Upper lobe of right lung (tissue), 1 donor: ENCODE measurements around the gene LRIG1. TPM values are rescaled to one million over a fixed set of nuclear protein-coding genes. Genes with fewer than 3 reads are reported as not detected.
A peak's percentile ranks its signal among the peaks of the same experiment; 100 is the strongest.

Source experiments
- ATAC-seq: fragments of 200-7000 bp; cut with Tn5 transposase; one replicate; pipeline ENCODE4 v1.9.1; 2020; ENCODE audit warnings: mild to moderate bottlenecking, moderate library complexity
- DNase-seq: peaks from one replicate; pipeline ENCODE4 v3.0.0-alpha.2; 2020
- H3K27ac ChIP-seq: fragments of 200-600 bp; one replicate; pipeline ENCODE4 v1.8.0; 2022
- H3K27me3 ChIP-seq: fragments of 200-600 bp; one replicate; pipeline ENCODE4 v1.8.0; 2022; ENCODE audit warnings: mild to moderate bottlenecking
- H3K36me3 ChIP-seq: fragments of 200-600 bp; one replicate; pipeline ENCODE4 v1.8.0; 2022
- H3K4me1 ChIP-seq: fragments of 200-600 bp; one replicate; pipeline ENCODE4 v1.8.0; 2022
- H3K4me3 ChIP-seq: fragments of 200-600 bp; one replicate; pipeline ENCODE4 v1.8.0; 2022; ENCODE audit warnings: mild to moderate bottlenecking
- H3K9me3 ChIP-seq: fragments of 200-600 bp; one replicate; pipeline ENCODE4 v1.8.0; 2022
- intact Hi-C: fragments of 100-400 bp; cut with DNase I; formaldehyde crosslinking; loops from one replicate; pipeline ENCODE4 v1.11.0; 2022
- total RNA-seq: library from RNA; stranded (reverse); fragmentation: NEBNext Ultra II Directional; extraction: Animal tissue kit (Norgen Biotek cat#: 25700); gene quantifications from one replicate; pipeline ENCODE4 v1.2.1, GENCODE V29; 2021
- TF ChIP-seq, protein P1 (sequence below): fragments of 200-600 bp; IDR thresholded peaks from one replicate; pipeline ENCODE4 v1.8.0; 2022; ENCODE audit warnings: antibody characterized with exemption
- donor health status: DM: no; HTN: yes; CAD: no; lungs with severe emphysema.

Gene LRIG1
- total RNA-seq, 1 donor from 2014 or later, result 56.2 TPM

DNA sequence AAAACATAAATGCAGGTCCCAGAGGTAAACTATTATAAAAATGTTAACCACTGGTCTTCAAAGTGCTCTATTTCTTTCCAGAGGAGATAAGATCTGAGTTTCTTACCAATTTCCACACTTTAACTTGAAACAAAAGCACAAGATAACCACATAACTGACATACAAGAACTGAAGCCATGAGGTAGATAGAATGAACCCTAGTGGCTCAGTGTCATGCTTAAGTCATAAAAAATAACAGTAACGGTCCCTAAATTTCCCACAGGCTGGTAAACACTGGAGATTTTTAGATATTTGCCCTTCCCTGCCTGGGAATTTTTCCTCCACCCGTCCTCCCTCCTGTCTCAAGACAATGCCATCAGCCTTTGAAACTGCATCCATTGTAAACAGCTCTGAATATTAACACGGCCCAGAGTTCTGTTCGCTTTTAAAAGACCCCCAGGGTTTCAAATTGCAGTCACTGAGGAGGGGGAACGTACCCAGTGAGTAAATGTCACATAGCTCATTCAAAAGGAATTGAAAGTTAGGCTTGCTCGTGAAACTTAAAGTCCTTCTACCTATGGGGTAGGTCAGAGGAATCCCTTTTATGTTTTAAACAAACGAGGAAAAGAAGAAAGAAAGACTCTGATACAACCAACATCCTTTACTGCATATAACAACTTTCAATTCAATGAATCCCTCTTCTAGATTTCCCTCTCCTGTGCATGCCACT, 5.7 kb downstream of the LRIG1 start:
- Histone ChIP-seq H3K4me1 (peaks cover 80% of the 10 kb centered on the region), H3K4me3 (no peak overlapping the region), H3K36me3 (no peaks in the 10 kb centered on the region), H3K27me3 (no peaks in the 10 kb centered on the region), H3K27ac (peak overlapping the region; percentile 34), H3K9me3 (no peaks in the 10 kb centered on the region)
- TF ChIP-seq, protein P1, sequence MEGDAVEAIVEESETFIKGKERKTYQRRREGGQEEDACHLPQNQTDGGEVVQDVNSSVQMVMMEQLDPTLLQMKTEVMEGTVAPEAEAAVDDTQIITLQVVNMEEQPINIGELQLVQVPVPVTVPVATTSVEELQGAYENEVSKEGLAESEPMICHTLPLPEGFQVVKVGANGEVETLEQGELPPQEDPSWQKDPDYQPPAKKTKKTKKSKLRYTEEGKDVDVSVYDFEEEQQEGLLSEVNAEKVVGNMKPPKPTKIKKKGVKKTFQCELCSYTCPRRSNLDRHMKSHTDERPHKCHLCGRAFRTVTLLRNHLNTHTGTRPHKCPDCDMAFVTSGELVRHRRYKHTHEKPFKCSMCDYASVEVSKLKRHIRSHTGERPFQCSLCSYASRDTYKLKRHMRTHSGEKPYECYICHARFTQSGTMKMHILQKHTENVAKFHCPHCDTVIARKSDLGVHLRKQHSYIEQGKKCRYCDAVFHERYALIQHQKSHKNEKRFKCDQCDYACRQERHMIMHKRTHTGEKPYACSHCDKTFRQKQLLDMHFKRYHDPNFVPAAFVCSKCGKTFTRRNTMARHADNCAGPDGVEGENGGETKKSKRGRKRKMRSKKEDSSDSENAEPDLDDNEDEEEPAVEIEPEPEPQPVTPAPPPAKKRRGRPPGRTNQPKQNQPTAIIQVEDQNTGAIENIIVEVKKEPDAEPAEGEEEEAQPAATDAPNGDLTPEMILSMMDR, result no peak
- no peak for ATAC-seq
- DNase-seq, result no peak
- intact Hi-C loops, result loop anchor here (10.0 kb wide), 1 partner anchor 80 kb away; no protein-coding TSS in a partner anchor

DNA sequence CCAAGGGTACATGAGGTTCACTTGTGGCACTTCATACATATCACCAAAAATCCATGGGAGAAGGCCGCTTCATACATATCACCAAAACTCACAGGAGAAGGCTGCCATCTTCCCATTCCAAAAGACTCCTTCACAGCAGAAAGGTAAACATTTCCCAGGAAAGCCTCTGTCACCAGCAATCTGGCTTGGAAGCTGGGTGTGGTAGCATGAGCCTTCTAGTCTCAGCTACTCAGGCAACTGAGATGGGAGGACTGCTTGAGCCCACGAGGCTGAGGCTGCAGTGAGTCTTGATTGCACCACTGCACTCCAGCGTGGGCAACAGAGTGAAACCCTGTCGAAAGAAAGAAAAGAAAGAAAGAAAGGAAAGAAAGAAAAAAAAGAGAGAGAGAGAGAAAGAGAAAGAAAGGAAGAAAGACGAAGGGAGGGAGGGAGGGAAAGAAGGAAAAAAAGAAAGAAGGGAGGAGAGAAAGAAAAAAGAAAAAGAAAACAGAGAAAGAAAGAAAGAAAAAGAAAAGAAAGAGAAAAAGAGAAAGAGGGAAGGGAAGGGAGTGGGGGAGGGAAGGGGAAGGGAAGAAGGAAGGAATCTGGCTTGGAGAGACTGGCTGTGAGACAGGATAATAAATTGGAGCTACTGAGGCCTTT, 7.2 kb downstream of the LRIG1 start:
- ATAC-seq, result no peak
- Histone ChIP-seq H3K9me3 (no peaks in the 10 kb centered on the region), H3K27me3 (no peaks in the 10 kb centered on the region), H3K36me3 (no peaks in the 10 kb centered on the region), H3K4me1 (peaks cover 85% of the 10 kb centered on the region), H3K27ac (peak overlapping the region; percentile 63), H3K4me3 (no peak overlapping the region)
- DNase-seq, result no peak
- intact Hi-C loops, result loop anchor here (10.0 kb wide), 1 partner anchor 79 kb away; no protein-coding TSS in a partner anchor
- TF ChIP-seq, protein P1, result no peak

DNA sequence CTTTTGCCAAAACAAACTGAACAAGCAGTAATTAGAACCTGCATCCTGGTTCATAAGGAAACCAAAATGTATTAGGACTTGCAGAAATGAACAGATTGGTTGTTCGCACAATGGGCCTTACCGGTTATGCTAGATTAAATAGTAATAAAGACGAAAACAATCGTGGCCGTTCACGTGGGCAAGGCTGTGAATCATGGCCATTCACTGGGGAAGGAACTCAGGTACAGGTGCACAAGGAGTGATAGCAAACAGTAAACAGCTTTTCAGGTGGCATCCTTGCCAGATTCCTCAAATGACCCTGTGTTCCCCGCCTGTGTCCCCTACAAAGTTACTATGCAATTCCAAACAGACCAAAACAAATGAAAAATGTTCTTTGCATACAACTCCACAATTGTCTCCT, 8.2 kb downstream of the LRIG1 start:
- TF ChIP-seq, protein P1, result no peak
- no peaks in the 10 kb centered on the region for H3K36me3 ChIP-seq
- peak overlapping the region; percentile 63 for H3K27ac ChIP-seq
- DNase-seq (no peak), ATAC-seq (peak; percentile 70)
- H3K4me1 ChIP-seq, result peaks cover 78% of the 10 kb centered on the region
- H3K4me3 ChIP-seq, result no peak overlapping the region
- no peaks in the 10 kb centered on the region for H3K9me3 ChIP-seq
- H3K27me3 ChIP-seq, result no peaks in the 10 kb centered on the region
- intact Hi-C loops, result loop anchor here (10.0 kb wide), 1 partner anchor 78 kb away; no protein-coding TSS in a partner anchor

DNA sequence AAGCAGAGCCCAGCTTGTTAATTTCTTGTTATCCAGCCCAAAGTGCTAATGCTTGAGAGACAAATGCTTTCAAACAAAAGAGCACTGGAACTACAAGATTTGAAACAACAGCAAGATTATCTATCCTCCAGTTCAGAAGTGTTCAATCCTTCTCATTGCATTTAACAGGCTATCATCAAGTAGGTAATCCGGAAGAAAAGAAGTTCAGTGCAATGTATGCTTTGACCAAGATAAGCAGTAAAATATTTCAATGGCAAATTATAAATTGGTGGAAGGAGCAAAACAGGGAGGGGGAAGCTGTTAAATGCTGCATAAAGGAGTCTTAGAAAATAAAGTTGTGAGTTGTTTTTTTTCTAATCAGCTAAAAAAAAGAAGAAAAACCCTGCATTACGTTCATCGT, 8.8 kb downstream of the LRIG1 start:
- Histone ChIP-seq H3K27ac (peak overlapping the region; percentile 63), H3K4me1 (peaks cover 80% of the 10 kb centered on the region), H3K4me3 (no peak overlapping the region), H3K9me3 (no peaks in the 10 kb centered on the region), H3K36me3 (no peaks in the 10 kb centered on the region), H3K27me3 (no peaks in the 10 kb centered on the region)
- TF ChIP-seq, protein P1, result no peak
- no peak for ATAC-seq
- intact Hi-C loops, result loop anchor here (10.0 kb wide), 1 partner anchor 77 kb away; no protein-coding TSS in a partner anchor
- no peak for DNase-seq

DNA sequence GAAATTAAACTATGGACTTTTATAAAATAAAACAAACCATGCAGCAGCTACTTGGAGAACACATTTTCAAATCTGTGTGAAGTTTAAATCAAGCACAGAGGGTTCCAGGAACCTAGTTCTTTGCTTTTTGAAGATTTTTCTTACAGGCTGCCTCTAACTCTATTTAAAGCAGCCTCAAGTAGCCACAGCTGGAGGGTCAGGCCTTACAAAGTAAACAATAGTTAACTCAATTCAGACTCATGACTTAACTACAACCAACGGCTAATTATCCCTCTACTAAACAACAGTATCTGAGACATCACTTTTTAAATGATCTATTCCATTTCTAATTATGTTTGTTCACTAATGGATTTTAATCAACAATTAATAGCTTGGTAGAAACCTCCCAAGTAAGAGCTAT, 9.8 kb downstream of the LRIG1 start:
- peaks cover 79% of the 10 kb centered on the region for H3K4me1 ChIP-seq
- peak; percentile 23 for ATAC-seq
- H3K27me3 ChIP-seq, result no peaks in the 10 kb centered on the region
- no peaks in the 10 kb centered on the region for H3K36me3 ChIP-seq
- intact Hi-C loops, result loop anchor here (10.0 kb wide), 1 partner anchor 76 kb away; no protein-coding TSS in a partner anchor
- H3K27ac ChIP-seq, result peak overlapping the region; percentile 44
- TF ChIP-seq, protein P1, result no peak
- no peak for DNase-seq
- no peaks in the 10 kb centered on the region for H3K9me3 ChIP-seq
- no peak overlapping the region for H3K4me3 ChIP-seq
